ENCODE measurements around the gene IFT81.

GRCh38 chr12:110171186-110171538 lies 47.0 kb downstream of the IFT81 start:
- TF ChIP-seq CTCF (IDR thresholded peaks at IDR 0.05; ENCODE audit: poor library complexity), result no peak
- no peak for TF ChIP-seq EZH2 (IDR thresholded peaks at IDR 0.05; ENCODE audit: borderline replicate concordance)
- TF ChIP-seq EZH2phosphoT487 (IDR thresholded peaks at IDR 0.05; ENCODE audit: low read depth, severe bottlenecking, unreplicated experiment), result no peak
